PFSK-1 (cell line): ENCODE results near the gene MAT2A.

ENCODE experiments used
- FOXP2 ChIP-seq: optimal IDR thresholded peaks from 2 replicates; pipeline ENCODE3; 2011; ENCODE audit warnings: borderline replicate concordance, control low read depth, inconsistent platforms; ENCODE audit not compliant: insufficient read depth; ENCODE audit errors: extremely low read length, extremely low read depth
- POLR2AphosphoS5 ChIP-seq: IDR thresholded peaks from 2 replicates; pipeline ENCODE4 v1.6.1; 2012; ENCODE audit warnings: low read depth, mild to moderate bottlenecking, control low read depth, low read length, moderate library complexity
- SIN3A ChIP-seq: IDR thresholded peaks from 2 replicates; pipeline ENCODE4 v1.6.1; 2012; ENCODE audit warnings: mild to moderate bottlenecking, low read length, moderate library complexity, borderline replicate concordance; ENCODE audit not compliant: insufficient read depth
- TAF1 ChIP-seq: IDR thresholded peaks from 2 replicates; pipeline ENCODE4 v1.6.1; 2012; ENCODE audit warnings: low read length, control low read depth, borderline replicate concordance; ENCODE audit not compliant: insufficient read depth
- TF ChIP-seq, protein P1 (sequence below), 2 experiments: IDR thresholded peaks; 2 replicates each; pipeline versions ENCODE4 v1.6.1 to v1.8.0; 2011 to 2012; ENCODE audit warnings: low read depth in 2 of 2, low read length in 2 of 2, control low read depth in 1 of 2, inconsistent platforms in 1 of 2, mild to moderate bottlenecking in 1 of 2, moderate library complexity in 1 of 2; ENCODE audit not compliant: insufficient read depth in 1 of 2

DNA sequence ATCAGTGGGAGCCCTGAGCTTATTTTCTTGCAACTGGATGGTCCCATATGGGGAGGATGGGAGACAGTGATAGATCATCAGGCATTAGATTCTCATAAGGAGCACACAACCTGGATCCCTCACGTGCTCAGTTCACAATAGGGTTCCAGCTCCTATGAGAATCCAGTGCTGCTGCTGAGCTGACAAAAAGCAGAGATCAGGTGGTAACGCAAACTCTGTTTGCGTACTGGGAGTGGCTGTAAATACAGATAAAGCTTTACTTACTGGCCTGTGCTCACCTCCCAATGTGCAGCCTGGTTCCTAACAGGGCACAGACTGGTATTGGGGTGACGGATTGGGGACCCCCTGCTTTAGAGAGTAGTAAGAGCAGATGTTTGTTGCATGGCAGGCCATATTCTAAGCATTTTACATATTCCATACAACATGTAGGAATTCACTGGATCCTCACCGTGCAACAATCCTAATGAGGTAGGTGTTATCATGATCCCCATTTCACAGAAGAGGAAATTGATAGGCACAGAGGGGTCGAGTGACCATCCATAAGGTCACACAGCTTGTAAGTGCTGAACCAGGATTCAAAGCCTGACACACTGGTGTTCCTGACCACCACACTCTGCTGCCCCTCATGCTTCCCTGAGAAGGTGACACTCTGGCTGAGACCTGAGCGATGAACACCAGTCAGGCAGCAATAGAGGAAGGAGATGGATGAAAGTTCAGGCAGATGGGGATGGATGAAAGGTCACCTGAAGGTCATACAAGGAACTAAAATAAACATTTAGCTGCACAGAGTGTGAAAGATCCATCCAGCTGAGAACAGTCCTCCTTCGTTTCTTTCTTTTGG, 15.7 kb upstream of the MAT2A start:
- TF ChIP-seq SIN3A (no peak), POLR2AphosphoS5 (no peak), TAF1 (no peak), FOXP2 (no peak)
- TF ChIP-seq, protein P1, sequence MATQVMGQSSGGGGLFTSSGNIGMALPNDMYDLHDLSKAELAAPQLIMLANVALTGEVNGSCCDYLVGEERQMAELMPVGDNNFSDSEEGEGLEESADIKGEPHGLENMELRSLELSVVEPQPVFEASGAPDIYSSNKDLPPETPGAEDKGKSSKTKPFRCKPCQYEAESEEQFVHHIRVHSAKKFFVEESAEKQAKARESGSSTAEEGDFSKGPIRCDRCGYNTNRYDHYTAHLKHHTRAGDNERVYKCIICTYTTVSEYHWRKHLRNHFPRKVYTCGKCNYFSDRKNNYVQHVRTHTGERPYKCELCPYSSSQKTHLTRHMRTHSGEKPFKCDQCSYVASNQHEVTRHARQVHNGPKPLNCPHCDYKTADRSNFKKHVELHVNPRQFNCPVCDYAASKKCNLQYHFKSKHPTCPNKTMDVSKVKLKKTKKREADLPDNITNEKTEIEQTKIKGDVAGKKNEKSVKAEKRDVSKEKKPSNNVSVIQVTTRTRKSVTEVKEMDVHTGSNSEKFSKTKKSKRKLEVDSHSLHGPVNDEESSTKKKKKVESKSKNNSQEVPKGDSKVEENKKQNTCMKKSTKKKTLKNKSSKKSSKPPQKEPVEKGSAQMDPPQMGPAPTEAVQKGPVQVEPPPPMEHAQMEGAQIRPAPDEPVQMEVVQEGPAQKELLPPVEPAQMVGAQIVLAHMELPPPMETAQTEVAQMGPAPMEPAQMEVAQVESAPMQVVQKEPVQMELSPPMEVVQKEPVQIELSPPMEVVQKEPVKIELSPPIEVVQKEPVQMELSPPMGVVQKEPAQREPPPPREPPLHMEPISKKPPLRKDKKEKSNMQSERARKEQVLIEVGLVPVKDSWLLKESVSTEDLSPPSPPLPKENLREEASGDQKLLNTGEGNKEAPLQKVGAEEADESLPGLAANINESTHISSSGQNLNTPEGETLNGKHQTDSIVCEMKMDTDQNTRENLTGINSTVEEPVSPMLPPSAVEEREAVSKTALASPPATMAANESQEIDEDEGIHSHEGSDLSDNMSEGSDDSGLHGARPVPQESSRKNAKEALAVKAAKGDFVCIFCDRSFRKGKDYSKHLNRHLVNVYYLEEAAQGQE (IDR thresholded peaks at IDR 0.05; ENCODE audit: insufficient read depth in 1 of 2, low read depth in 2 of 2, low read length in 2 of 2) = no peak
